ENCODE results near the gene BZW2.
"Not testable (repeated sequence)": the region's sequence is repeated elsewhere in the genome, so short reads cannot be mapped to it uniquely, and the experiment has no call there.

Gene BZW2

GRCh38 chr7:16646472-16647072, 591 bp downstream of the BZW2 start:
- no peak for FAIRE-seq

GRCh38 chr7:16647435-16647960, 1.5 kb downstream of the BZW2 start:
- no peak for FAIRE-seq

GRCh38 chr7:16648551-16648950, 2.6 kb downstream of the BZW2 start:
- FAIRE-seq: no peak

- FAIRE-seq: no peak
Measured at GRCh38 chr7:16649196-16649595, 3.2 kb downstream of the BZW2 start.

- FAIRE-seq: peak; percentile 37
Measured at GRCh38 chr7:16650266-16650665, 4.3 kb downstream of the BZW2 start.

GRCh38 chr7:16651396-16652239, 5.6 kb downstream of the BZW2 start:
- FAIRE-seq: no peak

GRCh38 chr7:16652240-16652583, 6.2 kb downstream of the BZW2 start:
- no peak for FAIRE-seq

GRCh38 chr7:16652888-16653287, 6.9 kb downstream of the BZW2 start:
- FAIRE-seq: no peak

- FAIRE-seq: no peak
Measured at GRCh38 chr7:16655394-16655793, 9.4 kb downstream of the BZW2 start.

GRCh38 chr7:16656141-16656540, 10.2 kb downstream of the BZW2 start:
- FAIRE-seq: no peak

- FAIRE-seq: no peak
Measured at GRCh38 chr7:16657656-16658279, 11.8 kb downstream of the BZW2 start.

GRCh38 chr7:16659854-16660497, 14.0 kb downstream of the BZW2 start:
- FAIRE-seq: not testable (repeated sequence)

- no peak for FAIRE-seq
Measured at GRCh38 chr7:16660702-16661464, 14.9 kb downstream of the BZW2 start.

GRCh38 chr7:16661924-16662323, 15.9 kb downstream of the BZW2 start:
- FAIRE-seq: no peak

GRCh38 chr7:16667355-16667754, 21.4 kb downstream of the BZW2 start:
- FAIRE-seq: no peak

- no peak for FAIRE-seq
Measured at GRCh38 chr7:16668049-16668858, 22.3 kb downstream of the BZW2 start.

- no peak for FAIRE-seq
Measured at GRCh38 chr7:16668978-16669377, 23.0 kb downstream of the BZW2 start.

- no peak for FAIRE-seq
Measured at GRCh38 chr7:16669581-16669980, 23.6 kb downstream of the BZW2 start.

GRCh38 chr7:16670021-16670420, 24.0 kb downstream of the BZW2 start:
- no peak for FAIRE-seq

GRCh38 chr7:16670731-16671344, 24.9 kb downstream of the BZW2 start:
- no peak for FAIRE-seq

- no peak for FAIRE-seq
Measured at GRCh38 chr7:16671811-16672210, 25.8 kb downstream of the BZW2 start.

Data from G401.6 (cell line).